ENCODE results near the gene GID4.

GID4 gene

DNA sequence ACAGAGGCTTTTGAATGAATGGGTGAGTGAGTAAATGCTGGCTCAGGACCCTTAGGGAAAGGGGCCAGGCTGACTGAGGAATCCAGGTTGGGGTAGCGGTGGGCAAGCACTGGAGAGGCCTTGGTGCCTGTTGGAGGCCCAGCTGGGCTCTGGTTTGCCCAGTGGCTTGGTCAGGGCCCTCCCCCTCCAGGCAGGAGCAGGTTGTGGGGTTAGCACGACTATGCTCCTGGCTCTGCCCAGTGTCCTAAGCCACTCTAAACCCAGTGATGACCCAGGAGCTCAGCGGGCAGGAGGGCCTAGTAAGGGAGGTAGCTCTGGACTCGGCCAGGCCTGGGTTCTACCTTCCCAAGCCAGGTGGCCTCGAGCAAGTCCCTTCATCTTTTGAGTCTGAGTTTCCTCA is 76.9 kb downstream of the GID4 start:
- no peak for DNase-seq (ENCODE audit: low spot score)
- TF ChIP-seq, protein P1, sequence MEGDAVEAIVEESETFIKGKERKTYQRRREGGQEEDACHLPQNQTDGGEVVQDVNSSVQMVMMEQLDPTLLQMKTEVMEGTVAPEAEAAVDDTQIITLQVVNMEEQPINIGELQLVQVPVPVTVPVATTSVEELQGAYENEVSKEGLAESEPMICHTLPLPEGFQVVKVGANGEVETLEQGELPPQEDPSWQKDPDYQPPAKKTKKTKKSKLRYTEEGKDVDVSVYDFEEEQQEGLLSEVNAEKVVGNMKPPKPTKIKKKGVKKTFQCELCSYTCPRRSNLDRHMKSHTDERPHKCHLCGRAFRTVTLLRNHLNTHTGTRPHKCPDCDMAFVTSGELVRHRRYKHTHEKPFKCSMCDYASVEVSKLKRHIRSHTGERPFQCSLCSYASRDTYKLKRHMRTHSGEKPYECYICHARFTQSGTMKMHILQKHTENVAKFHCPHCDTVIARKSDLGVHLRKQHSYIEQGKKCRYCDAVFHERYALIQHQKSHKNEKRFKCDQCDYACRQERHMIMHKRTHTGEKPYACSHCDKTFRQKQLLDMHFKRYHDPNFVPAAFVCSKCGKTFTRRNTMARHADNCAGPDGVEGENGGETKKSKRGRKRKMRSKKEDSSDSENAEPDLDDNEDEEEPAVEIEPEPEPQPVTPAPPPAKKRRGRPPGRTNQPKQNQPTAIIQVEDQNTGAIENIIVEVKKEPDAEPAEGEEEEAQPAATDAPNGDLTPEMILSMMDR (IDR thresholded peaks at IDR 0.05; ENCODE audit: extremely low read depth, insufficient read depth, missing control alignments): no peak
- in situ Hi-C loops (cut with MboI; ENCODE audit: low pct_unique_long_range_greater_than_20kb, low sequenced_read_pairs, unreplicated experiment): no loop called here

DNA sequence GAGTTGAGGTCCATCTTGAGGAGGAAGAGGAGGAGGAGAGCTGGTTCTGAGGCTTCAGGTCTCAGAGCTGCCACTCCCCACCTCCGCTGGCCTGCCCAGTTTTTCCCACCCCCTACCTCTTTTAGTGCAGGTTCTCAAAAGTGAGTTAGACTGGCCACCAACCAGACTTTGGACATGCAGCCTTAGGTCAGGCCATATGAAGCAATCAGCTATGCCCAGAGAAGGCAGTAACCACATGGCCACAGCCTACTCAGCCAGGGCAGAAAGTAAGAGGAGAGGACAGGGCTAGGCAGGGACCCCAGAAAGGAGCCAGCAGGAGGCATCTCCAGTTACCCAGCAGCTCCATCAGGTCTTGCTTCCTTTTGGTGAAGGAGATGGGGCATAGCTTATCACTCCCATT is 78.3 kb downstream of the GID4 start:
- in situ Hi-C loops (cut with MboI; ENCODE audit: low pct_unique_long_range_greater_than_20kb, low sequenced_read_pairs, unreplicated experiment): no loop called here
- TF ChIP-seq, protein P1 (IDR thresholded peaks at IDR 0.05; ENCODE audit: extremely low read depth, insufficient read depth, missing control alignments): no peak
- DNase-seq (ENCODE audit: low spot score): no peak
